ENCODE measurements around the gene LYRM4.
"Not testable (repeated sequence)": the region's sequence is repeated elsewhere in the genome, so short reads cannot be mapped to it uniquely, and the experiment has no call there.

The LYRM4 gene

GRCh38 chr6:5068153-5068751, 192.5 kb downstream of the LYRM4 start:
- DNase-seq: no peak

GRCh38 chr6:5067305-5067704, 193.4 kb downstream of the LYRM4 start:
- no peak for DNase-seq

GRCh38 chr6:5066456-5067093, 194.2 kb downstream of the LYRM4 start:
- no peak for DNase-seq

GRCh38 chr6:5063617-5064016, 197.1 kb downstream of the LYRM4 start:
- no peak for DNase-seq

GRCh38 chr6:5061152-5061551, 199.6 kb downstream of the LYRM4 start:
- DNase-seq: no peak

GRCh38 chr6:5060439-5060838, 200.3 kb downstream of the LYRM4 start:
- not testable (repeated sequence) for DNase-seq

- no peak for DNase-seq
Observed at GRCh38 chr6:5059036-5059896, 201.5 kb downstream of the LYRM4 start.
